HEK293 (cell line): ENCODE data around the gene AFF3.

ENCODE experiments used
- CTCF ChIA-PET: fragments of 350-600 bp; formaldehyde crosslinking; extraction: SDS; loops from one replicate; lab custom pipeline; 2021; ENCODE audit warnings: antibody characterized with exemption; lab: Yijun Ruan, JAX
- POLR2A ChIA-PET: fragments of 300-600 bp; formaldehyde crosslinking; extraction: SDS; loops from one replicate; lab custom pipeline; 2020; ENCODE audit warnings: antibody characterized with exemption, inconsistent platforms; lab: Yijun Ruan, JAX
- H3K27ac ChIP-seq: fragments of 200-500 bp; sonication (Bioruptor generic); 2 replicates; pipeline ENCODE4 v1.5.1; 2014; ENCODE audit warnings: low read depth, low read length, control low read depth, inconsistent platforms; ENCODE audit errors: extremely low read depth
- H3K36me3 ChIP-seq, 2 experiments: fragments of 200-500 bp in 1 of 2; sonication (Bioruptor generic) in 1 of 2; 1 replicate in 1 of 2; 2 replicates in 1 of 2; pipeline ENCODE4 v1.5.1; 2014 to 2017; ENCODE audit warnings: inconsistent platforms in 2 of 2, low read length in 2 of 2; ENCODE audit not compliant: control insufficient read depth in 2 of 2, insufficient read depth in 1 of 2
- H3K4me1 ChIP-seq: fragments of 200-500 bp; sonication (Bioruptor generic); 2 replicates; pipeline ENCODE4 v1.5.1; 2014; ENCODE audit warnings: mild to moderate bottlenecking, low read length, inconsistent platforms; ENCODE audit not compliant: control insufficient read depth, insufficient read depth
- H3K4me3 ChIP-seq: 2 replicates; pipeline ENCODE4 v1.5.1; 2011; ENCODE audit warnings: low read depth, mild to moderate bottlenecking, control low read depth, low read length, moderate library complexity
- H3K9me3 ChIP-seq: fragments of 200-500 bp; sonication (Bioruptor generic); 2 replicates; pipeline ENCODE4 v1.5.1; 2014; ENCODE audit warnings: low read depth, low read length, inconsistent platforms; ENCODE audit not compliant: control insufficient read depth, insufficient read depth
- GFI1B ChIP-seq: fragments of 450-650 bp; formaldehyde crosslinking; IDR thresholded peaks from 2 replicates; pipeline ENCODE4 v1.5.1; 2016; ENCODE audit warnings: missing biosample characterization, missing genetic modification characterization
- GLI2 ChIP-seq: fragments of 450-650 bp; formaldehyde crosslinking; IDR thresholded peaks from 2 replicates; pipeline ENCODE4; 2017; ENCODE audit warnings: missing biosample characterization, missing genetic modification characterization, low read depth, borderline replicate concordance
- SP7 ChIP-seq: fragments of 450-650 bp; formaldehyde crosslinking; IDR thresholded peaks from 2 replicates; pipeline ENCODE4 v1.5.1; 2016; ENCODE audit warnings: missing biosample characterization, missing genetic modification characterization
- ZBTB1 ChIP-seq: fragments of 450-650 bp; formaldehyde crosslinking; IDR thresholded peaks from 2 replicates; pipeline ENCODE4 v1.5.1; 2016; ENCODE audit warnings: missing biosample characterization, missing genetic modification characterization
- ZBTB21 ChIP-seq: fragments of 450-650 bp; formaldehyde crosslinking; IDR thresholded peaks from 2 replicates; pipeline ENCODE4 v1.5.1; 2017; ENCODE audit warnings: missing biosample characterization, missing genetic modification characterization
- ZNF112 ChIP-seq: fragments of 450-650 bp; formaldehyde crosslinking; IDR thresholded peaks from 2 replicates; pipeline ENCODE4 v1.5.0; 2017; ENCODE audit warnings: missing biosample characterization, missing genetic modification characterization
- ZNF114 ChIP-seq: fragments of 450-650 bp; formaldehyde crosslinking; IDR thresholded peaks from 2 replicates; pipeline ENCODE4 v1.5.0; 2017; ENCODE audit warnings: missing biosample characterization, missing genetic modification characterization
- ZNF2 ChIP-seq: fragments of 450-650 bp; formaldehyde crosslinking; IDR thresholded peaks from 2 replicates; pipeline ENCODE4 v1.5.1; 2016; ENCODE audit warnings: missing biosample characterization, missing genetic modification characterization
- ZNF202 ChIP-seq: fragments of 450-650 bp; formaldehyde crosslinking; IDR thresholded peaks from 2 replicates; pipeline ENCODE4 v1.5.1; 2016; ENCODE audit warnings: missing biosample characterization, missing genetic modification characterization, borderline replicate concordance
- ZNF24 ChIP-seq: fragments of 450-650 bp; formaldehyde crosslinking; IDR thresholded peaks from 2 replicates; pipeline ENCODE4 v1.5.1; 2016; ENCODE audit warnings: missing biosample characterization, missing genetic modification characterization
- ZNF302 ChIP-seq: fragments of 450-650 bp; formaldehyde crosslinking; IDR thresholded peaks from 2 replicates; pipeline ENCODE4 v1.5.1; 2016; ENCODE audit warnings: missing biosample characterization, missing genetic modification characterization, low read depth
- ZNF311 ChIP-seq: fragments of 450-650 bp; formaldehyde crosslinking; IDR thresholded peaks from 2 replicates; pipeline ENCODE4 v1.5.1; 2017; ENCODE audit warnings: missing biosample characterization, missing genetic modification characterization, borderline replicate concordance
- ZNF660 ChIP-seq: fragments of 450-650 bp; IDR thresholded peaks from 2 replicates; pipeline ENCODE4 v1.5.1; 2018; ENCODE audit warnings: missing biosample characterization, mild to moderate bottlenecking, missing genetic modification characterization
- ZNF707 ChIP-seq: fragments of 450-650 bp; formaldehyde crosslinking; IDR thresholded peaks from 2 replicates; pipeline ENCODE4 v1.5.1; 2016; ENCODE audit warnings: missing biosample characterization, missing genetic modification characterization
- ZNF76 ChIP-seq: fragments of 450-650 bp; formaldehyde crosslinking; IDR thresholded peaks from 2 replicates; pipeline ENCODE4; 2016; ENCODE audit warnings: low read depth, missing biosample characterization, missing genetic modification characterization, borderline replicate concordance
- TF ChIP-seq, protein P1 (sequence below): fragments of 450-650 bp; formaldehyde crosslinking; IDR thresholded peaks from 2 replicates; pipeline ENCODE4 v1.5.1; 2017; ENCODE audit warnings: missing biosample characterization, missing genetic modification characterization
- TF ChIP-seq, protein P2 (sequence below): fragments of 450-650 bp; formaldehyde crosslinking; IDR thresholded peaks from 2 replicates; pipeline ENCODE4 v1.5.1; 2016; ENCODE audit warnings: missing biosample characterization, missing genetic modification characterization
- TF ChIP-seq, protein P3 (sequence below): fragments of 450-650 bp; formaldehyde crosslinking; IDR thresholded peaks from 2 replicates; pipeline ENCODE4 v1.5.1; 2017; ENCODE audit warnings: missing biosample characterization, missing genetic modification characterization
- TF ChIP-seq, protein P4 (sequence below): fragments of 450-650 bp; formaldehyde crosslinking; IDR thresholded peaks from 2 replicates; pipeline ENCODE4; 2016; ENCODE audit warnings: missing biosample characterization, missing genetic modification characterization
- TF ChIP-seq, protein P5 (sequence below): fragments of 450-650 bp; formaldehyde crosslinking; IDR thresholded peaks from 2 replicates; pipeline ENCODE4 v1.5.1; 2016; ENCODE audit warnings: missing biosample characterization, missing genetic modification characterization
- TF ChIP-seq, protein P6 (sequence below): fragments of 450-650 bp; formaldehyde crosslinking; IDR thresholded peaks from 2 replicates; pipeline ENCODE4 v1.5.1; 2017; ENCODE audit warnings: missing biosample characterization, missing genetic modification characterization

Gene AFF3

DNA sequence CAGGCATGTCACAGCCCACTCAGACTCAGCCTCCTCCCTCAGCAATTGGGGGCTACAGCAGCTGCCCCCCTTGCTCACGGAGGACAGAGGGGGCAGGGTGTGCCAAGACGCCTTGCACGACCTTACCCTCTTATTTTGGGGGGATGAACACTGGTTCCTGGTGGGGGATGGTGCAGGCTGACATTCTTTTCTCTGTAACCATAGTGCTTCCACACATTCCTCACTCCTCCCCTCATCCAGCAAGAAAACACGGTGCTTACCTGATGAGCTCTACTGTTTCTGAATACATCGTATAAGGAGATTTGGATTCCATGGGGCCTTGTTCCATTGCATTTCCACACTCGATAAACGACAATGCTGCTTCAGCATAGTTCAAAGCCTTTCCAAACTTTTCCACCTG lies 577.2 kb downstream of the AFF3 start:
- Histone ChIP-seq H3K4me1 (no peaks in the 10 kb centered on the region), H3K4me3 (no peak overlapping the region), H3K27ac (no peak overlapping the region), H3K36me3 (no peaks in the 10 kb centered on the region), H3K9me3 (no peaks in the 10 kb centered on the region)
- CTCF ChIA-PET: no interaction called here
- POLR2A ChIA-PET: no interaction called here
- TF ChIP-seq ZNF202 (no peak), ZNF707 (tag by site-specific recombination) (no peak), GFI1B (tag by site-specific recombination) (no peak), ZNF660 (no peak), ZNF311 (tag by site-specific recombination) (no peak)
- TF ChIP-seq, protein P1, sequence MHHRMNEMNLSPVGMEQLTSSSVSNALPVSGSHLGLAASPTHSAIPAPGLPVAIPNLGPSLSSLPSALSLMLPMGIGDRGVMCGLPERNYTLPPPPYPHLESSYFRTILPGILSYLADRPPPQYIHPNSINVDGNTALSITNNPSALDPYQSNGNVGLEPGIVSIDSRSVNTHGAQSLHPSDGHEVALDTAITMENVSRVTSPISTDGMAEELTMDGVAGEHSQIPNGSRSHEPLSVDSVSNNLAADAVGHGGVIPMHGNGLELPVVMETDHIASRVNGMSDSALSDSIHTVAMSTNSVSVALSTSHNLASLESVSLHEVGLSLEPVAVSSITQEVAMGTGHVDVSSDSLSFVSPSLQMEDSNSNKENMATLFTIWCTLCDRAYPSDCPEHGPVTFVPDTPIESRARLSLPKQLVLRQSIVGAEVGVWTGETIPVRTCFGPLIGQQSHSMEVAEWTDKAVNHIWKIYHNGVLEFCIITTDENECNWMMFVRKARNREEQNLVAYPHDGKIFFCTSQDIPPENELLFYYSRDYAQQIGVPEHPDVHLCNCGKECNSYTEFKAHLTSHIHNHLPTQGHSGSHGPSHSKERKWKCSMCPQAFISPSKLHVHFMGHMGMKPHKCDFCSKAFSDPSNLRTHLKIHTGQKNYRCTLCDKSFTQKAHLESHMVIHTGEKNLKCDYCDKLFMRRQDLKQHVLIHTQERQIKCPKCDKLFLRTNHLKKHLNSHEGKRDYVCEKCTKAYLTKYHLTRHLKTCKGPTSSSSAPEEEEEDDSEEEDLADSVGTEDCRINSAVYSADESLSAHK (tag by site-specific recombination): no peak
- TF ChIP-seq, protein P2, sequence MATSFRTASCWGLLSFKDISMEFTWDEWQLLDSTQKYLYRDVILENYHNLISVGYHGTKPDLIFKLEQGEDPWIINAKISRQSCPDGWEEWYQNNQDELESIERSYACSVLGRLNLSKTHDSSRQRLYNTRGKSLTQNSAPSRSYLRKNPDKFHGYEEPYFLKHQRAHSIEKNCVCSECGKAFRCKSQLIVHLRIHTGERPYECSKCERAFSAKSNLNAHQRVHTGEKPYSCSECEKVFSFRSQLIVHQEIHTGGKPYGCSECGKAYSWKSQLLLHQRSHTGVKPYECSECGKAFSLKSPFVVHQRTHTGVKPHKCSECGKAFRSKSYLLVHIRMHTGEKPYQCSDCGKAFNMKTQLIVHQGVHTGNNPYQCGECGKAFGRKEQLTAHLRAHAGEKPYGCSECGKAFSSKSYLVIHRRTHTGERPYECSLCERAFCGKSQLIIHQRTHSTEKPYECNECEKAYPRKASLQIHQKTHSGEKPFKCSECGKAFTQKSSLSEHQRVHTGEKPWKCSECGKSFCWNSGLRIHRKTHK (tag by site-specific recombination): no peak
- TF ChIP-seq, protein P3, sequence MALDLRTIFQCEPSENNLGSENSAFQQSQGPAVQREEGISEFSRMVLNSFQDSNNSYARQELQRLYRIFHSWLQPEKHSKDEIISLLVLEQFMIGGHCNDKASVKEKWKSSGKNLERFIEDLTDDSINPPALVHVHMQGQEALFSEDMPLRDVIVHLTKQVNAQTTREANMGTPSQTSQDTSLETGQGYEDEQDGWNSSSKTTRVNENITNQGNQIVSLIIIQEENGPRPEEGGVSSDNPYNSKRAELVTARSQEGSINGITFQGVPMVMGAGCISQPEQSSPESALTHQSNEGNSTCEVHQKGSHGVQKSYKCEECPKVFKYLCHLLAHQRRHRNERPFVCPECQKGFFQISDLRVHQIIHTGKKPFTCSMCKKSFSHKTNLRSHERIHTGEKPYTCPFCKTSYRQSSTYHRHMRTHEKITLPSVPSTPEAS (tag by site-specific recombination): no peak

DNA sequence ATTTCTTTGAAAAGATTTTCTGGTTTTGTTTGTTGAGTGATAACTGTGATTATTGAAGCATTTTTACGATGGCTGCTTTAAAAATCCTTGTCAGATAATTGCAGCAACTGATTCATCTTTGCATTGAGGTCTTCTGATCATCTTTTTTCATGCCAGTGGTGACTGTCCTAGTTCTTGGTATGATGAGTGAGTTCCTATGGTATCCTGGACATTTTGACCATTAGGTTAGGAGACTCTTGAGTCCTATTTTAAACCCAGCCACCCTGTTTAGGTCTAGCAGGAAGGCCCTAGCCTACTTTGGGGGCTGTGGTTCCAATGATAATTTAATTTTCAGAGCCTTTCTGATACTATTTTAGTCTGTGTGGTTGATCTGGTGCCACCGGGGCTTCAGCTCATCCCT lies 579.9 kb downstream of the AFF3 start:
- H3K36me3 ChIP-seq: no peaks in the 10 kb centered on the region
- H3K9me3 ChIP-seq: no peaks in the 10 kb centered on the region
- ChIA-PET CTCF (no interaction called here), POLR2A (no interaction called here)
- H3K27ac ChIP-seq: no peak overlapping the region
- TF ChIP-seq ZBTB21 (tag by site-specific recombination) (no peak), GLI2 (tag by site-specific recombination) (no peak), ZNF112 (tag by site-specific recombination) (no peak)
- no peaks in the 10 kb centered on the region for H3K4me1 ChIP-seq
- H3K4me3 ChIP-seq: no peak overlapping the region

DNA sequence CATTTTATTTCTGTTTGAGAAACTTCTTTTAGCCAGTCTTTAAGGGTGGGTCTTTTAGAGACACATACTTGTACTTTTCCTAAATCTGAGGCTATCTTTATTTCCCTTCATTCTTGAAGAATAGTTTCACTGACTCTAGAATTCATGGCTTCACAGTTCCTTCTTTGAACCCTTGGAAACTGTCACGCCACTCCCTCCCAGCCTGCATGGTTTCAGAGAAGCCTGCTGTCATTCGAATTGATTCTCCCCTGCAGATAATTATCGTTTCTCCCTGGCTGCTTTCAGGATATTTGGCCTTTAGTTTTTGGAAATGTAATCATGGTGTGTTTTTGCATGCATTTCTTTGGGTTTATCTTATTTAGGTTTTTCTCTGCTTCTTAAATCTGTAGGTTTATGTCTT lies 580.6 kb downstream of the AFF3 start:
- no peak overlapping the region for H3K4me3 ChIP-seq
- no peaks in the 10 kb centered on the region for H3K4me1 ChIP-seq
- CTCF ChIA-PET: interaction anchor here (5.2 kb wide), 1 partner anchor 700 kb away, joined by 61 read pairs; no protein-coding TSS in a partner anchor
- TF ChIP-seq ZNF2 (tag by site-specific recombination): no peak
- TF ChIP-seq, protein P4, sequence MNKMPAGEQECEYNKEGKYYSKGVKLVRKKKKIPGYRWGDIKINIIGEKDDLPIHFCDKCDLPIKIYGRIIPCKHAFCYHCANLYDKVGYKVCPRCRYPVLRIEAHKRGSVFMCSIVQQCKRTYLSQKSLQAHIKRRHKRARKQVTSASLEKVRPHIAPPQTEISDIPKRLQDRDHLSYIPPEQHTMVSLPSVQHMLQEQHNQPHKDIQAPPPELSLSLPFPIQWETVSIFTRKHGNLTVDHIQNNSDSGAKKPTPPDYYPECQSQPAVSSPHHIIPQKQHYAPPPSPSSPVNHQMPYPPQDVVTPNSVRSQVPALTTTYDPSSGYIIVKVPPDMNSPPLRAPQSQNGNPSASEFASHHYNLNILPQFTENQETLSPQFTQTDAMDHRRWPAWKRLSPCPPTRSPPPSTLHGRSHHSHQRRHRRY (tag by site-specific recombination): no peak
- no peak for TF ChIP-seq ZBTB1 (tag by site-specific recombination)
- TF ChIP-seq, protein P5, sequence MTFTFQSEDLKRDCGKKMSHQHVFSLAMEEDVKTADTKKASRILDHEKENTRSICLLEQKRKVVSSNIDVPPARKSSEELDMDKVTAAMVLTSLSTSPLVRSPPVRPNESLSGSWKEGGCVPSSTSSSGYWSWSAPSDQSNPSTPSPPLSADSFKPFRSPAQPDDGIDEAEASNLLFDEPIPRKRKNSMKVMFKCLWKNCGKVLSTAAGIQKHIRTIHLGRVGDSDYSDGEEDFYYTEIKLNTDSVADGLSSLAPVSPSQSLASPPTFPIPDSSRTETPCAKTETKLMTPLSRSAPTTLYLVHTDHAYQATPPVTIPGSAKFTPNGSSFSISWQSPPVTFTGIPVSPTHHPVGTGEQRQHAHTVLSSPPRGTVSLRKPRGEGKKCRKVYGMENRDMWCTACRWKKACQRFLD: no peak
- TF ChIP-seq ZNF302 (tag by site-specific recombination): no peak
- no peak for TF ChIP-seq ZNF76 (tag by site-specific recombination)
- no peak for TF ChIP-seq ZNF24
- TF ChIP-seq, protein P6, sequence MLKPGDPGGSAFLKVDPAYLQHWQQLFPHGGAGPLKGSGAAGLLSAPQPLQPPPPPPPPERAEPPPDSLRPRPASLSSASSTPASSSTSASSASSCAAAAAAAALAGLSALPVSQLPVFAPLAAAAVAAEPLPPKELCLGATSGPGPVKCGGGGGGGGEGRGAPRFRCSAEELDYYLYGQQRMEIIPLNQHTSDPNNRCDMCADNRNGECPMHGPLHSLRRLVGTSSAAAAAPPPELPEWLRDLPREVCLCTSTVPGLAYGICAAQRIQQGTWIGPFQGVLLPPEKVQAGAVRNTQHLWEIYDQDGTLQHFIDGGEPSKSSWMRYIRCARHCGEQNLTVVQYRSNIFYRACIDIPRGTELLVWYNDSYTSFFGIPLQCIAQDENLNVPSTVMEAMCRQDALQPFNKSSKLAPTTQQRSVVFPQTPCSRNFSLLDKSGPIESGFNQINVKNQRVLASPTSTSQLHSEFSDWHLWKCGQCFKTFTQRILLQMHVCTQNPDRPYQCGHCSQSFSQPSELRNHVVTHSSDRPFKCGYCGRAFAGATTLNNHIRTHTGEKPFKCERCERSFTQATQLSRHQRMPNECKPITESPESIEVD (tag by site-specific recombination): no peak
- no peak for TF ChIP-seq ZNF114 (tag by site-specific recombination)
- no peak for TF ChIP-seq SP7
- no peaks in the 10 kb centered on the region for H3K36me3 ChIP-seq
- no peaks in the 10 kb centered on the region for H3K9me3 ChIP-seq
- H3K27ac ChIP-seq: no peak overlapping the region
- POLR2A ChIA-PET: no interaction called here
